ENCODE measurements around the gene PACSIN2. TPM values are rescaled to one million over a fixed set of nuclear protein-coding genes. Genes with fewer than 3 reads are reported as not detected.

Gene PACSIN2
- total RNA-seq, 3 donors from 2014 or later = 43.8 to 82.7 (median 72.4) TPM

DNA sequence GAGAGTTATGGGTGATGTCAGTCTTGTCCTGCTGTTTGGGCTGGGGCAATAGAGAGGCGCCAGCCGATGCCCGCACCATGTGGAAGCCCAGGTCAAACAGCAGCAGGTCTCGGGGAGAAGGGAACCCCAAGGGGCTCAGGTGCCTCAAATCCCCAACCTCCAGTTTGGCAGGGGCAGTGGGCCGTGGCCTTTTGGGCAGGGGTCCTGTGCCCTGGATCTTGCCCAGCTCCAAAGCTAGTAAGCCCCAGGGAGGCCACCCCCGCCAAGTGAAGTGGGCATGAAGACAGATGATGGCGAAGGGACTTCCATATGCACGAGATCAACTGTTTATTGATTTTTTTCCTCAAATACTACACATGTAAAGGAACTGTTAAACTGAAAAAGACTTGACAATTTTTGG lies 145.5 kb downstream of the PACSIN2 start:
- Histone ChIP-seq H3K36me3 (no peaks in the 10 kb centered on the region), H3K4me3 (no peak overlapping the region), H3K4me1 (peaks cover 11 to 12% of the 10 kb centered on the region in 2 donors), H3K27me3 (no peaks in the 10 kb centered on the region), H3K27ac (peak overlapping the region; percentile 66 to 80), H3K9me3 (no peaks in the 10 kb centered on the region)
- intact Hi-C loops (cut with DNase I; ENCODE audit: low total_unique reads) = no loop called here
- no peak for DNase-seq (ENCODE audit: low spot score in 2 of 2)
- TF ChIP-seq POLR2AphosphoS5 (IDR thresholded peaks at IDR 0.05) (no peak), POLR2A (IDR thresholded peaks at IDR 0.05) (no peak)
- TF ChIP-seq, protein P1, sequence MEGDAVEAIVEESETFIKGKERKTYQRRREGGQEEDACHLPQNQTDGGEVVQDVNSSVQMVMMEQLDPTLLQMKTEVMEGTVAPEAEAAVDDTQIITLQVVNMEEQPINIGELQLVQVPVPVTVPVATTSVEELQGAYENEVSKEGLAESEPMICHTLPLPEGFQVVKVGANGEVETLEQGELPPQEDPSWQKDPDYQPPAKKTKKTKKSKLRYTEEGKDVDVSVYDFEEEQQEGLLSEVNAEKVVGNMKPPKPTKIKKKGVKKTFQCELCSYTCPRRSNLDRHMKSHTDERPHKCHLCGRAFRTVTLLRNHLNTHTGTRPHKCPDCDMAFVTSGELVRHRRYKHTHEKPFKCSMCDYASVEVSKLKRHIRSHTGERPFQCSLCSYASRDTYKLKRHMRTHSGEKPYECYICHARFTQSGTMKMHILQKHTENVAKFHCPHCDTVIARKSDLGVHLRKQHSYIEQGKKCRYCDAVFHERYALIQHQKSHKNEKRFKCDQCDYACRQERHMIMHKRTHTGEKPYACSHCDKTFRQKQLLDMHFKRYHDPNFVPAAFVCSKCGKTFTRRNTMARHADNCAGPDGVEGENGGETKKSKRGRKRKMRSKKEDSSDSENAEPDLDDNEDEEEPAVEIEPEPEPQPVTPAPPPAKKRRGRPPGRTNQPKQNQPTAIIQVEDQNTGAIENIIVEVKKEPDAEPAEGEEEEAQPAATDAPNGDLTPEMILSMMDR (IDR thresholded peaks at IDR 0.05) = no peak

DNA sequence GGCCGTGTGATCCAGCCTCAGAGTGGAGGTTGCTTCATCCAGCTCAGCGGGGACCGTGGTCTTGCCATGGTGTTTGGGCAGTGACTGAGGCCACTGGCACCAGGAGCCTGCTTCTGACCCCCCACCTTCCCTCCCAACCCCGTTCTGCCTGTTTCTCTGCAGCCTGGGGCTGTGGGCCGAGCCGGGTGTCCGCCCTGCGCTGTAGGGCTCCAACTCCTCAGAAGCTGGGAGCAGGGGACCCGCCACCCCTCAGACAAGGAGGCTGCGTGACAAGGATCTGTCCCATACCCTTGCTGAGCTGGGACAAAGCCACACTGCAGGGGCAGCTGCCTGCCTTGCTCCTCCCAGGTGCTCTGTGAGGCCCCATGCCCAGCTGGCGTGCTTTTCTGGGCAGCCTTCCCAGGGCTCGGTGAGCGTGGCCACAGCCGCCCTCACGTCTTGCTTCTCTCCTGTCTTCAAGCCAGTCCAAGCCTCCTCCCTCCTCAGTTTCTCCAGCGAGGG lies 146.1 kb downstream of the PACSIN2 start:
- TF ChIP-seq POLR2A (IDR thresholded peaks at IDR 0.05) (no peak), POLR2AphosphoS5 (IDR thresholded peaks at IDR 0.05) (peak in 1 of 3 donors; percentile 17)
- TF ChIP-seq, protein P1 (IDR thresholded peaks at IDR 0.05) = no peak
- DNase-seq (ENCODE audit: low spot score in 2 of 2) = peak; percentile 78 to 87
- Histone ChIP-seq H3K27me3 (no peaks in the 10 kb centered on the region), H3K27ac (peak overlapping the region; percentile 66 to 80), H3K36me3 (no peaks in the 10 kb centered on the region), H3K4me1 (peaks cover 11 to 12% of the 10 kb centered on the region in 2 donors), H3K9me3 (no peaks in the 10 kb centered on the region), H3K4me3 (peak overlapping the region in 1 of 3 donors; percentile 7)
- intact Hi-C loops (cut with DNase I; ENCODE audit: low total_unique reads) = no loop called here

DNA sequence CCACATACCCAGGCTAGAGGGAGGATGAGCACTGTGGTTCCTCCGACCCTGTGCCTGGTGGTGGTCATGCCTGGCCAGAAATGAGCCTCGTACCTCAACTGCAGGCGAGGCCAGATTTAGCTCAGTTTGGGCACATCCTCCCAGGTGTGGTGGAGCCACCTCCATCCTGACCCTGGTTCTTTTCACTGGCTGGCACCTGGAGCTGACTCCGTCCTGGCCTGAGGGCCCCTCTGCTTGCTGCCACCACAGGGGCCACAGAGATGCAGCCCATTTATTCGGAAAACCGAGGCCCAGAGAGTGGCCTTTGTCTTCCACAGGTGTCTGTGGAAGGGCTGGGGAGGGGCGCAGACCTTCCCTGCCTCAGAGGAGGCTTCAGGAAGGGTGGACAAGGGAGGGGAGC lies 148.8 kb downstream of the PACSIN2 start:
- intact Hi-C loops (cut with DNase I; ENCODE audit: low total_unique reads) = no loop called here
- no peaks in the 10 kb centered on the region for H3K9me3 ChIP-seq
- no peak overlapping the region for H3K27ac ChIP-seq
- no peaks in the 10 kb centered on the region for H3K36me3 ChIP-seq
- TF ChIP-seq POLR2A (IDR thresholded peaks at IDR 0.05) (no peak), POLR2AphosphoS5 (IDR thresholded peaks at IDR 0.05) (no peak)
- TF ChIP-seq, protein P1 (IDR thresholded peaks at IDR 0.05) = no peak
- no peak for DNase-seq (ENCODE audit: low spot score in 2 of 2)
- H3K4me3 ChIP-seq = no peak overlapping the region
- peaks cover 11 to 12% of the 10 kb centered on the region in 2 donors for H3K4me1 ChIP-seq
- H3K27me3 ChIP-seq = no peaks in the 10 kb centered on the region

DNA sequence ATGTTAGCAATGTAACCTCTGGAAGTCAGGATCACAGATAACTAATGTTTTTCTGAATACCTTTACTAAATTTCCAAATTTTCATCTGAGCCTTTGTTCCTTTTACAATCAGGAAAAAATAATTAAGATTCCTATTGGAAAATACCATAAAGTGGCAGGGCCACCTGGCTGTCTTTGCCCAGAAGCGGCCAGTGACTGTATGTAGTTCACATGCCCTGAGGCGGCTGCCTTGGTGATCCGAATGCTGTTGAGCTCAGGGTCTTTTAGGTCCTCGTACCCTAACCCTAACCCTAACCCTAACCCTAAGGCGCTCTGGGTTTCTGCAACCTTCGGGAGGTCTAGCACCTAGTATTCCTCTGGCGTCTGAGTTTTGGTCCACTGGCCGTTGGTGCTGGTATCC lies 149.4 kb downstream of the PACSIN2 start:
- H3K4me3 ChIP-seq = no peak overlapping the region
- no peaks in the 10 kb centered on the region for H3K27me3 ChIP-seq
- intact Hi-C loops (cut with DNase I; ENCODE audit: low total_unique reads) = no loop called here
- no peak for TF ChIP-seq POLR2A (IDR thresholded peaks at IDR 0.05)
- no peak for TF ChIP-seq POLR2AphosphoS5 (IDR thresholded peaks at IDR 0.05)
- TF ChIP-seq, protein P1 (IDR thresholded peaks at IDR 0.05) = no peak
- peaks cover 11 to 12% of the 10 kb centered on the region in 2 donors for H3K4me1 ChIP-seq
- no peak for DNase-seq (ENCODE audit: low spot score in 2 of 2)
- no peaks in the 10 kb centered on the region for H3K9me3 ChIP-seq
- H3K27ac ChIP-seq = no peak overlapping the region
- no peaks in the 10 kb centered on the region for H3K36me3 ChIP-seq

DNA sequence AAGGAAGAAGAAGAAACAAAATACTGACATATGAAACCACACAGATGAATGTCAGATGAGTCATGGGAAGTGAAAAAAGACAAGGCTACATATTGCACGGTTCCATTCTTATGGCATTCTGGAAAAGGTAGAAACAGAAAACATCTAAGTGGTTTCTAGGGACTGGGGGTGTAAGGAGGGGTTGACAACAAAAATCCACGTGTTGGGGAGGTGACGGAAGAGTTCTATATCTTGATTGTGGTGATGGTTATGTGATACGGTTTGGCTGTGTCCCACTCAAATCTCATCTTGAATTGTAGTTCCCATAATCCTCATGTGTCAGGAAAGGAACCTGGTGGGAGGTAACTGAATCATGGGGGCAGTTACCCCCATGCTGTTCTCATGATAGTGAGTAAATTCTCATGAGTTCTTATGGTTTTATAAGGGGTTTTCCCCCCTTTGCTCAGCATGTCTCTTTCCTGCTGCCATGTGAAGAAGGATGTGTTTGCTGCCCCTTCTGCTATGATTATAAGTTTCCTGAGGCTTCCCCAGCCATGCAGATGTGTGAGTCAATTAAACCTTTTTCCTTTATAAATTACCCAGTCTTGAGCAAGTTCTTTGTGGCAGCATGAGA lies 151.5 kb downstream of the PACSIN2 start:
- DNase-seq (ENCODE audit: low spot score in 2 of 2) = no peak
- TF ChIP-seq POLR2AphosphoS5 (IDR thresholded peaks at IDR 0.05) = no peak
- no peak for TF ChIP-seq POLR2A (IDR thresholded peaks at IDR 0.05)
- TF ChIP-seq, protein P1 (IDR thresholded peaks at IDR 0.05) = no peak
- Histone ChIP-seq H3K27me3 (no peaks in the 10 kb centered on the region), H3K4me1 (no peaks in the 10 kb centered on the region), H3K36me3 (no peaks in the 10 kb centered on the region), H3K9me3 (no peaks in the 10 kb centered on the region), H3K27ac (peak overlapping the region in 1 of 2 donors; percentile 63), H3K4me3 (no peak overlapping the region)
- intact Hi-C loops (cut with DNase I; ENCODE audit: low total_unique reads) = no loop called here

Data from breast epithelium (tissue), 4 donors.